ENCODE data around the gene RHOD. TPM values are rescaled to one million over a fixed set of nuclear protein-coding genes. Genes with fewer than 3 reads are reported as not detected.

Gene RHOD
- total and polyA plus RNA-seq, 2 donors from 2014 or later = 20.9 to 50.2 TPM

- peaks cover 0 to 5% (median 0%) of the 10 kb centered on the region in 3 donors for H3K4me1 ChIP-seq (ENCODE audit: control insufficient read depth in 2 of 3, insufficient read depth in 2 of 3, low read depth in 1 of 3, low read length in 3 of 3)
- TF ChIP-seq CTCF (IDR thresholded peaks at IDR 0.05; ENCODE audit: borderline replicate concordance, extremely low read depth, insufficient read depth) = no peak
- no peak for FAIRE-seq
These were observed 28.6 kb upstream of the RHOD start for GRCh38 chr11:67027943-67028542.

GRCh38 chr11:67029146-67029545, 27.5 kb upstream of the RHOD start:
- H3K9ac ChIP-seq (ENCODE audit: low read length in 3 of 3) = no peak overlapping the region
- no peak for TF ChIP-seq CTCF (IDR thresholded peaks at IDR 0.05; ENCODE audit: borderline replicate concordance, extremely low read depth, insufficient read depth)
- no peak overlapping the region for H3K4me3 ChIP-seq (ENCODE audit: low read length in 3 of 3)
- H3K27ac ChIP-seq (ENCODE audit: low read depth in 2 of 2, low read length in 2 of 2) = no peak overlapping the region
- no peaks in the 10 kb centered on the region for H3K36me3 ChIP-seq (ENCODE audit: control insufficient read depth in 2 of 3, insufficient read depth in 3 of 3, low read length in 3 of 3)
- FAIRE-seq (no peak), DNase-seq (no peak)
- H3K27me3 ChIP-seq (ENCODE audit: control insufficient read depth, insufficient read depth, low read length) = no peaks in the 10 kb centered on the region
- intact Hi-C loops (cut with DNase I) = no loop called here
- H3K4me1 ChIP-seq (ENCODE audit: control insufficient read depth in 2 of 3, insufficient read depth in 2 of 3, low read depth in 1 of 3, low read length in 3 of 3) = no peaks in the 10 kb centered on the region
- no peaks in the 10 kb centered on the region for H3K9me3 ChIP-seq (ENCODE audit: control insufficient read depth in 2 of 3, insufficient read depth in 1 of 3, low read length in 3 of 3)

More at GRCh38 chr11:67027943-67028542, 28.6 kb upstream of the RHOD start:
- intact Hi-C loops (cut with DNase I) = no loop called here
- DNase-seq = no peak
- no peak overlapping the region for H3K27ac ChIP-seq (ENCODE audit: low read depth in 2 of 2, low read length in 2 of 2)
- H3K9ac ChIP-seq (ENCODE audit: low read length in 3 of 3) = no peak overlapping the region
- H3K9me3 ChIP-seq (ENCODE audit: control insufficient read depth in 2 of 3, insufficient read depth in 1 of 3, low read length in 3 of 3) = no peaks in the 10 kb centered on the region
- no peak overlapping the region for H3K4me3 ChIP-seq (ENCODE audit: low read length in 3 of 3)
- no peaks in the 10 kb centered on the region for H3K36me3 ChIP-seq (ENCODE audit: control insufficient read depth in 2 of 3, insufficient read depth in 3 of 3, low read length in 3 of 3)
- H3K27me3 ChIP-seq (ENCODE audit: control insufficient read depth, insufficient read depth, low read length) = no peaks in the 10 kb centered on the region

- no peaks in the 10 kb centered on the region for H3K36me3 ChIP-seq (ENCODE audit: control insufficient read depth in 2 of 3, insufficient read depth in 3 of 3, low read length in 3 of 3)
- no peaks in the 10 kb centered on the region for H3K9me3 ChIP-seq (ENCODE audit: control insufficient read depth in 2 of 3, insufficient read depth in 1 of 3, low read length in 3 of 3)
- no peak for TF ChIP-seq CTCF (IDR thresholded peaks at IDR 0.05; ENCODE audit: borderline replicate concordance, extremely low read depth, insufficient read depth)
- no peaks in the 10 kb centered on the region for H3K27me3 ChIP-seq (ENCODE audit: control insufficient read depth, insufficient read depth, low read length)
- H3K4me1 ChIP-seq (ENCODE audit: control insufficient read depth in 2 of 3, insufficient read depth in 2 of 3, low read depth in 1 of 3, low read length in 3 of 3) = no peaks in the 10 kb centered on the region
- no peak overlapping the region for H3K4me3 ChIP-seq (ENCODE audit: low read length in 3 of 3)
- no peak overlapping the region for H3K9ac ChIP-seq (ENCODE audit: low read length in 3 of 3)
- DNase-seq (no peak), FAIRE-seq (no peak)
- no peak overlapping the region for H3K27ac ChIP-seq (ENCODE audit: low read depth in 2 of 2, low read length in 2 of 2)
- intact Hi-C loops (cut with DNase I) = no loop called here
These were observed 25.7 kb upstream of the RHOD start for GRCh38 chr11:67030976-67031375.
